HG03342 (cell line): ENCODE measurements around the gene CTNNBL1.

Experiments
- ATAC-seq: cut with Tn5 transposase; IDR thresholded peaks from one replicate; pipeline ENCODE4 v1.9.1; 2021; ENCODE audit warnings: mild to moderate bottlenecking, moderate library complexity; ENCODE audit not compliant: unreplicated experiment

The CTNNBL1 gene

GRCh38 chr20:37895166-37895565, 201.3 kb downstream of the CTNNBL1 start:
- no peak for ATAC-seq

- ATAC-seq: no peak
Measured at GRCh38 chr20:37896932-37897548, 203.2 kb downstream of the CTNNBL1 start.

GRCh38 chr20:37898233-37899104, 204.6 kb downstream of the CTNNBL1 start:
- ATAC-seq: no peak

- ATAC-seq: no peak
Measured at GRCh38 chr20:37899105-37900045, 205.5 kb downstream of the CTNNBL1 start.

- ATAC-seq: no peak
Measured at GRCh38 chr20:37901240-37901639, 207.4 kb downstream of the CTNNBL1 start.

- no peak for ATAC-seq
Measured at GRCh38 chr20:37901654-37902503, 208.0 kb downstream of the CTNNBL1 start.

- ATAC-seq: no peak
Measured at GRCh38 chr20:37902504-37903313, 208.9 kb downstream of the CTNNBL1 start, which contains the start of gene VSTM2L. Gene VSTM2L (plus strand): TSS chr20:37903127. CDS start chr20:37903351, 224 bp downstream.

GRCh38 chr20:37903317-37904007, 209.6 kb downstream of the CTNNBL1 start:
- ATAC-seq: no peak

- ATAC-seq: no peak
Measured at GRCh38 chr20:37904008-37904642, 210.3 kb downstream of the CTNNBL1 start.

- ATAC-seq: no peak
Measured at GRCh38 chr20:37904845-37905373, 211.1 kb downstream of the CTNNBL1 start.

- no peak for ATAC-seq
Measured at GRCh38 chr20:37905671-37906613, 212.1 kb downstream of the CTNNBL1 start.

GRCh38 chr20:37907330-37907676, 213.5 kb downstream of the CTNNBL1 start:
- ATAC-seq: no peak

GRCh38 chr20:37907677-37908401, 214.0 kb downstream of the CTNNBL1 start:
- ATAC-seq: no peak

GRCh38 chr20:37911261-37911660, 217.4 kb downstream of the CTNNBL1 start:
- no peak for ATAC-seq

- ATAC-seq: no peak
Measured at GRCh38 chr20:37911838-37912281, 218.0 kb downstream of the CTNNBL1 start.

- no peak for ATAC-seq
Measured at GRCh38 chr20:37912874-37913273, 219.0 kb downstream of the CTNNBL1 start.
